Chondrocyte (in vitro differentiated cells): Measurements from ENCODE around the gene UBTD2. TPM values are rescaled to one million over a fixed set of nuclear protein-coding genes. Genes with fewer than 3 reads are reported as not detected.

Experiments used
- DNase-seq: peaks from one replicate; pipeline ENCODE4 v3.0.0; 2021; ENCODE audit warnings: mixed read lengths, low spot score
- H3K27ac Mint-ChIP-seq: one replicate; pipeline ENCODE4 v1.8.0; 2021; ENCODE audit warnings: mild to moderate bottlenecking, moderate library complexity, mixed read lengths; ENCODE audit not compliant: unreplicated experiment
- H3K27me3 Mint-ChIP-seq: 2 replicates; pipeline ENCODE4 v1.8.0; 2021; ENCODE audit warnings: low read depth, mixed read lengths
- H3K36me3 Mint-ChIP-seq: 2 replicates; pipeline ENCODE4 v1.8.0; 2021; ENCODE audit warnings: low read depth, mixed read lengths
- H3K4me1 Mint-ChIP-seq: 2 replicates; pipeline ENCODE4 v1.8.0; 2021; ENCODE audit warnings: low read depth, mild to moderate bottlenecking, mixed read lengths
- H3K4me3 Mint-ChIP-seq: one replicate; pipeline ENCODE4 v1.8.0; 2021; ENCODE audit warnings: mild to moderate bottlenecking, moderate library complexity, mixed read lengths; ENCODE audit not compliant: unreplicated experiment
- H3K9me3 Mint-ChIP-seq: 2 replicates; pipeline ENCODE4 v1.8.0; 2021; ENCODE audit warnings: low read depth, mixed read lengths
- CTCF ChIP-seq: fragments of 200-600 bp; sonication (generic); IDR thresholded peaks from 2 replicates; pipeline ENCODE4 v1.5.0; 2021; ENCODE audit warnings: antibody characterized with exemption, mild to moderate bottlenecking, moderate library complexity
- total RNA-seq: library from RNA; stranded (reverse); gene quantifications from 3 replicates; pipeline ENCODE4 v1.2.1, GENCODE V29; 2021

UBTD2 gene
- total RNA-seq, 1 donor from 2014 or later = 38.4 TPM

GRCh38 chr5:172319708-172320441 lies 36.3 kb upstream of the UBTD2 start:
- Mint-ChIP-seq H3K9me3 (no peaks in the 10 kb centered on the region), H3K27ac (peak overlapping the region; percentile 74), H3K27me3 (no peaks in the 10 kb centered on the region), H3K4me1 (peaks cover 13% of the 10 kb centered on the region), H3K36me3 (no peaks in the 10 kb centered on the region), H3K4me3 (no peak overlapping the region)
- DNase-seq = no peak
- no peak for TF ChIP-seq CTCF

- H3K27me3 Mint-ChIP-seq = no peaks in the 10 kb centered on the region
- DNase-seq = no peak
- H3K36me3 Mint-ChIP-seq = no peaks in the 10 kb centered on the region
- peaks cover 18% of the 10 kb centered on the region for H3K4me1 Mint-ChIP-seq
- H3K9me3 Mint-ChIP-seq = no peaks in the 10 kb centered on the region
- no peak for TF ChIP-seq CTCF
- no peak overlapping the region for H3K4me3 Mint-ChIP-seq
- no peak overlapping the region for H3K27ac Mint-ChIP-seq
These were observed 32.3 kb upstream of the UBTD2 start for GRCh38 chr5:172315587-172316493.

- no peak for DNase-seq
- H3K9me3 Mint-ChIP-seq = no peaks in the 10 kb centered on the region
- no peak overlapping the region for H3K27ac Mint-ChIP-seq
- no peak overlapping the region for H3K4me3 Mint-ChIP-seq
- H3K27me3 Mint-ChIP-seq = no peaks in the 10 kb centered on the region
- peaks cover 7% of the 10 kb centered on the region for H3K4me1 Mint-ChIP-seq
- no peaks in the 10 kb centered on the region for H3K36me3 Mint-ChIP-seq
- no peak for TF ChIP-seq CTCF
These were observed 30.4 kb upstream of the UBTD2 start for GRCh38 chr5:172313915-172314314.

- Mint-ChIP-seq H3K36me3 (no peaks in the 10 kb centered on the region), H3K4me1 (peaks cover 7% of the 10 kb centered on the region), H3K9me3 (no peaks in the 10 kb centered on the region), H3K27me3 (peaks cover 2% of the 10 kb centered on the region), H3K27ac (no peak overlapping the region), H3K4me3 (no peak overlapping the region)
- TF ChIP-seq CTCF = no peak
- no peak for DNase-seq
These were observed 28.7 kb upstream of the UBTD2 start for GRCh38 chr5:172312286-172312685.

GRCh38 chr5:172311605-172312004 lies 28.0 kb upstream of the UBTD2 start:
- H3K4me3 Mint-ChIP-seq = no peak overlapping the region
- no peak overlapping the region for H3K27ac Mint-ChIP-seq
- no peaks in the 10 kb centered on the region for H3K36me3 Mint-ChIP-seq
- peaks cover 2% of the 10 kb centered on the region for H3K27me3 Mint-ChIP-seq
- no peak for DNase-seq
- H3K9me3 Mint-ChIP-seq = no peaks in the 10 kb centered on the region
- H3K4me1 Mint-ChIP-seq = peaks cover 7% of the 10 kb centered on the region
- no peak for TF ChIP-seq CTCF
